Measurements from ENCODE around the gene STRIP1. TPM values are rescaled to one million over a fixed set of nuclear protein-coding genes. Genes with fewer than 3 reads are reported as not detected.
A peak's percentile ranks its signal among the peaks of the same experiment; 100 is the strongest.
"Not testable (repeated sequence)": the region's sequence is repeated elsewhere in the genome, so short reads cannot be mapped to it uniquely, and the experiment has no call there.

The STRIP1 gene
- polyA plus RNA-seq, 12 donors: 25.2 to 37.0 (median 28.9) TPM; not detected in 1

GRCh38 chr1:110067893-110068645, 33.6 kb downstream of the STRIP1 start:
- peak; percentile 15 for DNase-seq

- DNase-seq: peak; percentile 19
Measured at GRCh38 chr1:110068646-110069403, 34.4 kb downstream of the STRIP1 start.

- no peak for DNase-seq
Measured at GRCh38 chr1:110069404-110070281, 35.2 kb downstream of the STRIP1 start.

- DNase-seq: no peak
Measured at GRCh38 chr1:110070282-110070669, 35.9 kb downstream of the STRIP1 start.

GRCh38 chr1:110070671-110071242, 36.3 kb downstream of the STRIP1 start, which contains the start of gene ALX3:
TSS of gene ALX3 (minus strand) at chr1:110070672. CDS start at chr1:110070612, 60 bp downstream.
- no peak for DNase-seq

- no peak for DNase-seq
Measured at GRCh38 chr1:110074166-110074565, 39.7 kb downstream of the STRIP1 start.

- no peak for DNase-seq
Measured at GRCh38 chr1:110076789-110077500, 42.5 kb downstream of the STRIP1 start.

GRCh38 chr1:110079995-110080394, 45.6 kb downstream of the STRIP1 start:
- not testable (repeated sequence) for DNase-seq

- no peak for DNase-seq
Measured at GRCh38 chr1:110081061-110081460, 46.6 kb downstream of the STRIP1 start.

- DNase-seq: no peak
Measured at GRCh38 chr1:110082477-110082876, 48.1 kb downstream of the STRIP1 start.

GRCh38 chr1:110083061-110083865, 48.8 kb downstream of the STRIP1 start:
- DNase-seq: no peak

GRCh38 chr1:110083866-110084226, 49.4 kb downstream of the STRIP1 start:
- DNase-seq: no peak

- DNase-seq: no peak
Measured at GRCh38 chr1:110084227-110085078, 50.0 kb downstream of the STRIP1 start.

GRCh38 chr1:110085671-110086070, 51.2 kb downstream of the STRIP1 start:
- no peak for DNase-seq

GRCh38 chr1:110086961-110087360, 52.5 kb downstream of the STRIP1 start:
- DNase-seq: no peak

- no peak for DNase-seq
Measured at GRCh38 chr1:110087812-110088738, 53.7 kb downstream of the STRIP1 start.

- DNase-seq: no peak
Measured at GRCh38 chr1:110088739-110089316, 54.4 kb downstream of the STRIP1 start.

Data from muscle of arm (tissue), 12 donors.